A549 treated with AZD9567 at 1 μM for 4 hours (cell line): ENCODE data around the gene MCIDAS. TPM values are rescaled to one million over a fixed set of nuclear protein-coding genes. Genes with fewer than 3 reads are reported as not detected.

ENCODE experiments used
- total RNA-seq: library from RNA; stranded (reverse); fragments of 200-300 nt; extraction: Qiagen RNA extraction; gene quantifications from 5 replicates; pipeline ENCODE4 v1.2.3, GENCODE V29; 2022; ENCODE audit not compliant: insufficient read depth

Gene MCIDAS
- 0.96 to 2.4 TPM (median 2.0 TPM) in 5 replicates for total RNA-seq

GRCh38 chr5:55226934-55227663 is at the start of gene MCIDAS:
MCIDAS (minus strand) TSS chr5:55227315; CDS start chr5:55227138, 177 bp downstream.

GRCh38 chr5:55232985-55233928 is 6.1 kb upstream of the MCIDAS start, which contains the start of gene CCNO:
CCNO (minus strand) TSS chr5:55233608; CDS start chr5:55233523, 85 bp downstream.

GRCh38 chr5:55172937-55173686 is 54.0 kb downstream of the MCIDAS start, which contains the start of gene CDC20B:
CDC20B (minus strand) TSS chr5:55173177; CDS start chr5:55173000, 177 bp downstream.

Other genes starting within 250 kb of the MCIDAS start
- gene ESM1, start 241.7 kb downstream of the MCIDAS start, total RNA-seq: not detected in 5 replicates
- not detected in 5 replicates for gene GZMK, start 203.1 kb downstream of the MCIDAS start, total RNA-seq
- gene GZMA, start 124.7 kb downstream of the MCIDAS start, total RNA-seq: not detected in 5 replicates
- 29.3 to 43.8 TPM (median 32.1 TPM) in 5 replicates for gene GPX8, start 67.1 kb downstream of the MCIDAS start, total RNA-seq
- gene CDC20B, start 54.1 kb downstream of the MCIDAS start, total RNA-seq: 0.05 to 0.07 TPM (median 0.06 TPM) in 4 of 5 replicates, not detected in the other
- gene CCNO, start 6.3 kb upstream of the MCIDAS start, total RNA-seq: 2.8 to 8.6 TPM (median 7.6 TPM) in 5 replicates
- 21.3 to 33.9 TPM (median 24.5 TPM) in 5 replicates for gene DHX29, start 80.4 kb upstream of the MCIDAS start, total RNA-seq
- 27.6 to 54.0 TPM (median 32.0 TPM) in 5 replicates for gene MTREX, start 80.7 kb upstream of the MCIDAS start, total RNA-seq